ENCODE data around the gene DLL1.
"Not testable (repeated sequence)": the region's sequence is repeated elsewhere in the genome, so short reads cannot be mapped to it uniquely, and the experiment has no call there.

The DLL1 gene

DNA sequence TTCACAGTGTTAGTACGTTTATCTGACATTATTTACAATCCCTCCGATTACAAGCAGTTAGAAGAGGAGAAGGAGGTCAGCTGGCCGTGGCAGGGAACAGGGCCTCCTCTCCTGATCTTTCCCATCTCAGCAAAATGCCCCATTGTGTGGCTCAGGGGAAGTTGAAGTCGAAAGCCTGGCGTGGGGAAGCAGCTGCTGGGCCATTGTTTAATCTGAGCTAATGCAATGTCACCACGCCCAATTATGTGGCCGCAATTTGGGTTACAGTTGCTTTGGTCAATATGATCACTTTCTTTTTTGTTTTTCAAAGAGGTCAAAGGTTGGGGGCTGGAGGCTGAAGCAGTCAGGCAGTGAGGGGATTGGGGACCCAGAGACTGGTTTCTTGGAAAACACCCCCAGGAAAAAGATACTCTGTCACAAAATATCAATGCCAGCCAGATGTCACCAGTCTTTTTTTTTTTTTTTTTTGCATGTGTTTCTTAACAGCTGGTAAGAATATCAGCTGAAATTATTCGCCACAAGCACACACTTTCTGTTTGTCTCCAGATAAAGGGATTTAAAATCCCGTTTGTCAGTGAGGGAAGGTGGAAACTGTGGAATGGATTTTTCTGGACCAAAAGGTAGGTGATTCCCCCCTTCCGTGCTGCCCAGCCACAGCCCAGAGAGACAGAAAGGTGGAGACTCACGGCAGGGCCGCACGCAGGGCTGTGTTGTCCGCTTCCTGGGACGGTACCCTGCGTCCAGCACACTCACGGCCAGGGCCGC, 24.6 kb downstream of the DLL1 start:
- DNase-seq: no peak

DNA sequence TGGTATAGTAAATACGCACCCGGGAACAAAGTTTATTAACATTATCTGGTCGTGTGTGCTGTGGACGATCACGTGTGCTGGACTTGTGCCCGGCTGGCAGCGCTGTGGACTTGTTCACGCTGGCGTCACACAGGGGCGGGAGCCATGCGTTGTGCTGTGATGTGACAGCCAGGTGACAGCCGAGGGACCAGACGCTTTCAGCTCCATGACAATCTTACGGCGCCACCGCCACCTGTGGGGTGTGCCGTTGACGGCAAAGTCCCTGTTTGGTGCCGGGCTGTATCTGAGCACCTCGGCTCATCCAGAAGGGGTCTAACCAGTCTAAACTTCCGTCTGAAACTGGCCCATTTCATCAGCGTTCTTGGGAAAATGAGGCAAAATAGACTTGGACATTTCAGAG, 25.2 kb downstream of the DLL1 start:
- no peak for DNase-seq

- not testable (repeated sequence) for DNase-seq
Measured at GRCh38 chr6:170264644-170265043, 26.2 kb downstream of the DLL1 start.

GRCh38 chr6:170264086-170264485, 26.8 kb downstream of the DLL1 start:
- no peak for DNase-seq

- no peak for DNase-seq
Measured at GRCh38 chr6:170263410-170263809, 27.5 kb downstream of the DLL1 start.

- DNase-seq: no peak
Measured at GRCh38 chr6:170262489-170263088, 28.3 kb downstream of the DLL1 start.

- DNase-seq: no peak
Measured at GRCh38 chr6:170261643-170262488, 29.0 kb downstream of the DLL1 start.

- no peak for DNase-seq
Measured at GRCh38 chr6:170260686-170261085, 30.2 kb downstream of the DLL1 start.

GRCh38 chr6:170259278-170259677, 31.6 kb downstream of the DLL1 start:
- no peak for DNase-seq

GRCh38 chr6:170258407-170258806, 32.5 kb downstream of the DLL1 start:
- DNase-seq: no peak

- no peak for DNase-seq
Measured at GRCh38 chr6:170257376-170257775, 33.5 kb downstream of the DLL1 start.

GRCh38 chr6:170256641-170257040, 34.2 kb downstream of the DLL1 start:
- no peak for DNase-seq

- DNase-seq: no peak
Measured at GRCh38 chr6:170255426-170256125, 35.3 kb downstream of the DLL1 start.

GRCh38 chr6:170254315-170255213, 36.3 kb downstream of the DLL1 start:
- no peak for DNase-seq

GRCh38 chr6:170253910-170254269, 37.0 kb downstream of the DLL1 start:
- no peak for DNase-seq

DNA sequence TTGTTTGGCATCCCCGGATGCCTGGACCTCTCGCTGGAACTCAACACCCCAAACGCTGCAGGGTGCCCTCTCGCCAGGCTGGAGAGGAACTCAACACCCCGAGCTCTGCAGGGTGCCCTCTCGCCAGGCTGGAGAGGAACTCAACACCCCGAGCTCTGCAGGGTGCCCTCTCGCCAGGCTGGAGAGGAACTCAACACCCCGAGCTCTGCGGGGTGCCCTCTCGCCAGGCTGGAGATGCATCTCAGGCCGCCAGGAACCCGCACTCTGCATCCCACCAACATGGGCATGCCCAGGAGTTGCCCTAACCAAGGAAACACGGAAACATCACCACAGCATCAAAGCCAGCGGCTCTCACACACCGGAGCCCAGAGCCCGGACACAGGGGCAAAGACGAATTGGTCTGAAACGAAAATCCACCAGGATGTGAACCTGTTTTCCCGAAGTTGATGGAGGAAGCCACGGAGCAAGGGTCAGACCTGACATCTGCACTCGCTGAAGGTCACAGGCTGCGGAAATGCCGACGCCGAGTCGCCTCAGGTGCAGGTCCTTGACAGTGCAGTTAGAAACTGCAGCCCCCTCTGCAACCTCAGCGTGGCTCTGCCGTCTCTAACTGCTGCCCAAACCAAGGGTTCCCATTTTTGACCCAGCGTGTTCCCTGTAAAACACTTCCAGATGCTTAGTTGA, 37.5 kb downstream of the DLL1 start:
- no peak for DNase-seq

- no peak for DNase-seq
Measured at GRCh38 chr6:170251776-170252571, 38.9 kb downstream of the DLL1 start.

DNA sequence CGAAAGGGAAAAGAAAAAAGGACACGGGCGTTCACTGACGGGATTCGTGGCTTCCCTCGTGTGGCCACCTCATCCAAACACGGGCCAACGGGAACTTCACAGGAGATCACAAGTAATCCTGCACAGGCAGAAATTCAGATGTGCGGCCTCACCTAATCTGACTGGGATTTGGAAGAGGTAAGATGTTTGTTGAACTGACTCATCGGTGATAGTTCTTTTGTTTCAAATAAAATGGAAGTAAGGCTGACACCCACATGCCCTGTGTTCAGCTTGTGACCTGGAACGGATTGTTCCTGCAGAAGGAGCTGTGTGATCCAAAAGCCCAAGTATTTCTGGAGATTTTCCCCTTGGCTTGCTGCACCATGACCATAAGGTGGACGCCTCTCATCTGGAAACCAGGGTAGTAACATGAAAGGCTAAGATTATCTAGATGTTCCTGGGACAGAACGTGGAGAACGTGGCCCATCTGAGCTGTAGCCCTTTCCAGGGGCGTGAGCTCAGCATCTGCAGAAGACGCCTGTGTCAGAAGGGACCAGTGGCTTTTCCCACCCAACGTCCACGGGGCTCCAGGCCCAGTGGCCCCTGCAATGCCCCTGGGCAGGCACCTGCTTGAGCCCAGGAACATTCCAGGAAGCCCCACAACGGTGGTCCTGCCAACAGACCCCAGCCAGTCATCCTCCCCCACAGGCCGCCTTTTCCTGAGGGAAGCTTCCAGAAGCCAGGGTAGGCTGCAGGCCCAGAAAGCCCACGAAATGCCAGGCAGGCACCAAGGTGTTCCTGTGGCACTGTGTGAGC, 39.7 kb downstream of the DLL1 start:
- no peak for DNase-seq

DNA sequence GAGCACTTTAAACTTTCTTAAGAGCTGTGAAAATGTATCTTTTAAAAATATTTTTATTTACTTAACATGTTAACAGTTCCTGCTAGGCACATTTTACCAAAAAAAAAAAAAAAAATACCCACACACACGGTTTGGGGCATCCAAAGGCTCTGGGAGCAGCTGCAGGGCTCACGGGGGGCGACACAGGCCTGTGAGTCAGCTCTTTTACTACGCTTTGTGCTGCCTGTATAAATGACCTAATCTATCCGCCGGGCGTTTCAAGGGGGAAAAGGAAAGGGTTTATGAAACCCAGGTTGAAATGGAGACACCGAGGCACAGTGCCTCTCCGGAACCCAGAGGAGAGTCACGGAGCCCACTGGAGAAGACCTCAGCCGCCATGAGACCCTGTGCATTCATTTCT, 40.4 kb downstream of the DLL1 start:
- no peak for DNase-seq

- no peak for DNase-seq
Measured at GRCh38 chr6:170249817-170250216, 41.1 kb downstream of the DLL1 start.
